Mammary epithelial cell (primary cell): Measurements from ENCODE around the gene NUP133.

ENCODE experiments used
- CTCF ChIP-seq, 2 donors: IDR thresholded peaks in 1 of 2; conservative IDR thresholded peaks in 1 of 2; 2 replicates each; pipeline ENCODE4 v1.5.1; 2011 to 2012; ENCODE audit warnings: inconsistent platforms in 2 of 2, low read length in 2 of 2, mild to moderate bottlenecking in 2 of 2, control low read depth in 1 of 2, low read depth in 1 of 2; ENCODE audit not compliant: insufficient read depth in 1 of 2; ENCODE audit errors: extremely low read depth in 1 of 2
- EZH2 ChIP-seq: IDR thresholded peaks from 2 replicates; pipeline ENCODE4 v1.6.1; 2012; ENCODE audit warnings: low read length, inconsistent platforms, borderline replicate concordance

GRCh38 chr1:229432116-229432461, 76.1 kb downstream of the NUP133 start:
- no peak for TF ChIP-seq CTCF (conservative IDR thresholded peaks at IDR 0.05 in 1 of 2, IDR thresholded peaks at IDR 0.05 in 1 of 2; ENCODE audit: extremely low read depth in 1 of 2, insufficient read depth in 1 of 2, low read depth in 1 of 2, low read length in 2 of 2)
- no peak for TF ChIP-seq EZH2
